Transverse colon (tissue), 4 donors: ENCODE results near the gene FNTB. TPM values are rescaled to one million over a fixed set of nuclear protein-coding genes. Genes with fewer than 3 reads are reported as not detected.

Experiments used
- DNase-seq: peaks from one replicate; pipeline ENCODE4 v3.0.0-alpha.2; 2019
- H3K27ac ChIP-seq, 4 donors: fragments of 200-600 bp; sonication (generic); 2 replicates each; pipeline ENCODE4 v1.5.1; 2016 to 2018; ENCODE audit warnings: inconsistent platforms in 4 of 4
- H3K27me3 ChIP-seq: fragments of 200-600 bp; sonication (generic); 2 replicates; pipeline ENCODE4 v1.5.1; 2017; ENCODE audit warnings: inconsistent platforms
- H3K36me3 ChIP-seq, 4 donors: fragments of 200-600 bp; sonication (generic); 2 replicates each; pipeline ENCODE4 v1.5.1; 2017 to 2019; ENCODE audit warnings: inconsistent platforms in 4 of 4
- H3K4me1 ChIP-seq, 4 donors: fragments of 200-600 bp; sonication (generic); 2 replicates each; pipeline ENCODE4 v1.5.1; 2017 to 2020; ENCODE audit warnings: inconsistent platforms in 4 of 4
- H3K4me3 ChIP-seq, 4 donors: fragments of 200-600 bp; sonication (generic); 1 replicate in 1 of 4; 2 replicates in 3 of 4; pipeline versions ENCODE4 v1.5.1 to v1.6.1; 2017 to 2019; ENCODE audit warnings: inconsistent platforms in 4 of 4
- H3K9me3 ChIP-seq, 2 donors: fragments of 200-600 bp; sonication (generic); 2 replicates each; pipeline ENCODE4 v1.5.1; 2017 to 2019; ENCODE audit warnings: inconsistent platforms in 2 of 2
- EP300 ChIP-seq: sonication (generic); formaldehyde crosslinking; IDR thresholded peaks from one replicate; pipeline ENCODE4 v1.6.1; 2017; ENCODE audit warnings: antibody characterized with exemption, low read depth
- POLR2A ChIP-seq: fragments of 450-650 bp; IDR thresholded peaks from one replicate; pipeline ENCODE4 v1.6.1; 2016; ENCODE audit warnings: antibody characterized with exemption, mild to moderate bottlenecking, moderate library complexity
- POLR2AphosphoS5 ChIP-seq, 3 donors: sonication (generic); formaldehyde crosslinking; IDR thresholded peaks; one replicate each; pipeline ENCODE4 v1.6.1; 2016; ENCODE audit warnings: antibody characterized with exemption in 3 of 3
- WGBS, 2 donors: methylation state at CpG; one replicate each; pipeline ENCODE4 v1.1.5; 2018; ENCODE audit warnings: low coverage in 1 of 2; 5-methylcytosine and 5-hydroxymethylcytosine counted together
- in situ Hi-C, 4 donors: fragments of 200-750 bp; cut with MboI; loops; one replicate each; pipeline versions ENCODE4 v1.15.0 to v1.15.1; 2017; ENCODE audit warnings: low sequenced_read_pairs in 3 of 4, low pct_ligation_motif_present in 1 of 4, low pct_unique_long_range_greater_than_20kb in 1 of 4
- intact Hi-C: fragments of 100-400 bp; cut with DNase I; formaldehyde crosslinking; loops from one replicate; pipeline ENCODE4 v1.15.1; 2023; ENCODE audit warnings: low total_unique reads
- total RNA-seq, 4 donors: library from RNA; depleted of rRNA; stranded (reverse); fragments of >200 nt; gene quantifications; one replicate each; pipeline ENCODE4 v1.1.0, GENCODE V29; 2016
- TF ChIP-seq, protein P1 (sequence below), 5 experiments: fragments of 200-600 bp in 3 of 5; fragments of 450-650 bp in 2 of 5; sonication (generic) in 3 of 5; IDR thresholded peaks; 1 replicate in 2 of 5; 2 replicates in 3 of 5; pipeline ENCODE4 v1.5.1; 2016 to 2017; ENCODE audit warnings: antibody characterized with exemption in 5 of 5, inconsistent platforms in 3 of 5, mild to moderate bottlenecking in 2 of 5, moderate library complexity in 1 of 5

FNTB gene
- total RNA-seq, 4 donors from 2014 or later, result 6.5 to 77.2 (median 12.7) TPM

DNA sequence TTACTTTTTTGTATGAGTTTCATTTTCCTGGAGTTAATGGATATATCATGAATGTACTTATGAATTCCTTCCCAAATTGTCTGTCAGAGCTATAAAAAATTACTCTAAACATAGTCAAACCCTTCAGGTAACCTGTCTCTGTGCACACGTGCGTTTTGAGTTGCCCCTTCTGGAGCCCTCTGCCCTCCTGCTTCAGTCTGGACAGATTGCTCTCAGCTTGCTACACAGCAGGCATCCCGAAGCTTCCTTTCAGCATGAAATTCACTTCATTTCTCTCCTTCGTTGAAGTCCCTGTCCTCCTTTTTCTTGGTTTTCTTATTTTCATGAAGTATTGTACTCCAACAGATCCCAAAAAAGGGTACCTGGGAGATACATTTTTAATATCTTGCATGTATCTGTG lies 47.3 kb downstream of the FNTB start:
- intact Hi-C loops, result no loop called here
- in situ Hi-C loops, result no loop called here
- H3K27me3 ChIP-seq, result no peaks in the 10 kb centered on the region
- TF ChIP-seq POLR2AphosphoS5 (IDR thresholded peaks at IDR 0.05) (no peak), EP300 (no peak), POLR2A (no peak)
- TF ChIP-seq, protein P1, sequence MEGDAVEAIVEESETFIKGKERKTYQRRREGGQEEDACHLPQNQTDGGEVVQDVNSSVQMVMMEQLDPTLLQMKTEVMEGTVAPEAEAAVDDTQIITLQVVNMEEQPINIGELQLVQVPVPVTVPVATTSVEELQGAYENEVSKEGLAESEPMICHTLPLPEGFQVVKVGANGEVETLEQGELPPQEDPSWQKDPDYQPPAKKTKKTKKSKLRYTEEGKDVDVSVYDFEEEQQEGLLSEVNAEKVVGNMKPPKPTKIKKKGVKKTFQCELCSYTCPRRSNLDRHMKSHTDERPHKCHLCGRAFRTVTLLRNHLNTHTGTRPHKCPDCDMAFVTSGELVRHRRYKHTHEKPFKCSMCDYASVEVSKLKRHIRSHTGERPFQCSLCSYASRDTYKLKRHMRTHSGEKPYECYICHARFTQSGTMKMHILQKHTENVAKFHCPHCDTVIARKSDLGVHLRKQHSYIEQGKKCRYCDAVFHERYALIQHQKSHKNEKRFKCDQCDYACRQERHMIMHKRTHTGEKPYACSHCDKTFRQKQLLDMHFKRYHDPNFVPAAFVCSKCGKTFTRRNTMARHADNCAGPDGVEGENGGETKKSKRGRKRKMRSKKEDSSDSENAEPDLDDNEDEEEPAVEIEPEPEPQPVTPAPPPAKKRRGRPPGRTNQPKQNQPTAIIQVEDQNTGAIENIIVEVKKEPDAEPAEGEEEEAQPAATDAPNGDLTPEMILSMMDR (IDR thresholded peaks at IDR 0.05), result no peak
- DNase-seq, result no peak
- peaks cover 0 to 13% (median 8%) of the 10 kb centered on the region in 4 donors for H3K4me1 ChIP-seq
- WGBS, 2 donors, result 88 to 93% methylated on average over 4 of the region's 4 CpGs
- peaks cover 0 to 14% (median 4%) of the 10 kb centered on the region in 4 donors for H3K36me3 ChIP-seq
- H3K9me3 ChIP-seq, result no peaks in the 10 kb centered on the region
- H3K27ac ChIP-seq, result no peak overlapping the region
- H3K4me3 ChIP-seq, result no peak overlapping the region

GRCh38 chr14:65035049-65035448 lies 48.4 kb downstream of the FNTB start:
- WGBS, 2 donors, result 62 to 67% methylated on average over 1 to 4 of the region's 4 CpGs
- Histone ChIP-seq H3K27me3 (no peaks in the 10 kb centered on the region), H3K4me3 (no peak overlapping the region), H3K4me1 (peaks cover 0 to 13% (median 8%) of the 10 kb centered on the region in 4 donors), H3K36me3 (peaks cover 0 to 14% (median 4%) of the 10 kb centered on the region in 4 donors), H3K27ac (no peak overlapping the region), H3K9me3 (no peaks in the 10 kb centered on the region)
- in situ Hi-C loops (no loop called here), intact Hi-C loops (no loop called here)
- TF ChIP-seq POLR2A (no peak), POLR2AphosphoS5 (IDR thresholded peaks at IDR 0.05) (no peak), EP300 (no peak)
- TF ChIP-seq, protein P1 (IDR thresholded peaks at IDR 0.05), result no peak
- DNase-seq, result no peak

GRCh38 chr14:65038966-65039365 lies 52.3 kb downstream of the FNTB start:
- intact Hi-C loops (no loop called here), in situ Hi-C loops (no loop called here)
- no peak overlapping the region for H3K27ac ChIP-seq
- no peak overlapping the region for H3K4me3 ChIP-seq
- H3K9me3 ChIP-seq, result no peaks in the 10 kb centered on the region
- TF ChIP-seq POLR2A (no peak), EP300 (no peak)
- H3K36me3 ChIP-seq, result no peaks in the 10 kb centered on the region
- peaks cover 3 to 30% (median 11%) of the 10 kb centered on the region in 4 donors for H3K4me1 ChIP-seq
- WGBS, 2 donors, result 92% methylated on average over 2 of the region's 2 CpGs
- no peak for DNase-seq
- no peaks in the 10 kb centered on the region for H3K27me3 ChIP-seq

DNA sequence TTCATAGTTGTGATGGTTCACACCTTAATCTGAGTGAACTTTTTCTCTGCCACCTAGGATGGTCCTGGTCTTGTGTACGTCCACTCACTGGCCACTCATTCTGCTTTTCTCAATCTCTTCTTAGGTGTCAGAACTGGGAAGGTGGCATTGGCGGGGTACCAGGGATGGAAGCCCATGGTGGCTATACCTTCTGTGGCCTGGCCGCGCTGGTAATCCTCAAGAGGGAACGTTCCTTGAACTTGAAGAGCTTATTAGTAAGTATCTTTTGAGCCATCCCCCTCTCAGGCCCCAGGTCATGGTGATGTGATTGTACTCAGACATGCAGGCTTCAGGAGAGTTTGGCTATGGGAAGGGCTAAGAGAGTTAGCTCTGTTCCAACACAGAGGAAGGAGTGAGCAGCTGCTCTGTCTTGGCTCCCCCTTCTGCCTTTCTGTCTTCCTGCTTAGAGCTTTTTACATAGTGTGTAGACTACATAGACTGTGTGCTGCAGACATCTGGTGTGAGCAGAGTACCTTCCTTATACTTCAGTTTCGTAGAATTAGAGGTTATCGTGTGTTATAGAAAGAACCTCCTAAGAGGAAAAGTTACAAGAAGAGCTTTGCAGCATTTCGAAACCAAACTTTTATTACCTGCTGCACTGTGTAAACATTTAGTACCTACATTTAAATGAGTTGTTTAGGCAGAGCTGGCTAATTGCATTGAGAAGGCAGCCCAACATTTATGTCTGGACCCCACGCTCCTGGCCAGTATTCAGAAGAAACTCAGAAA lies 54.2 kb downstream of the FNTB start:
- H3K4me3 ChIP-seq, result no peak overlapping the region
- H3K9me3 ChIP-seq, result no peaks in the 10 kb centered on the region
- TF ChIP-seq EP300 (no peak), POLR2A (no peak), POLR2AphosphoS5 (IDR thresholded peaks at IDR 0.05) (no peak)
- TF ChIP-seq, protein P1 (IDR thresholded peaks at IDR 0.05), result no peak
- no peak for DNase-seq
- WGBS, 2 donors, result 60 to 80% methylated on average over 3 to 9 of the region's 9 CpGs
- H3K4me1 ChIP-seq, result peaks cover 0 to 22% (median 5%) of the 10 kb centered on the region in 4 donors
- H3K36me3 ChIP-seq, result no peaks in the 10 kb centered on the region
- intact Hi-C loops, result no loop called here
- H3K27me3 ChIP-seq, result no peaks in the 10 kb centered on the region
- peak overlapping the region in 1 of 4 donors; percentile 26 for H3K27ac ChIP-seq
- in situ Hi-C loops, result no loop called here
